Stimulated activated CD8-positive, alpha-beta memory T cell treated with anti-CD3 and anti-CD28 coated beads, Interleukin-4, amount 100 ng/mL, for 48 hours (primary cell): Measurements from ENCODE around the gene ACKR1.

Experiments
- DNase-seq: peaks from one replicate; pipeline ENCODE4 v3.0.0-alpha.2; 2020

ACKR1 gene

GRCh38 chr1:159223004-159223403 is 18.3 kb downstream of the ACKR1 start:
- no peak for DNase-seq

- DNase-seq = no peak
Observed at GRCh38 chr1:159228554-159228953, 23.9 kb downstream of the ACKR1 start.

DNA sequence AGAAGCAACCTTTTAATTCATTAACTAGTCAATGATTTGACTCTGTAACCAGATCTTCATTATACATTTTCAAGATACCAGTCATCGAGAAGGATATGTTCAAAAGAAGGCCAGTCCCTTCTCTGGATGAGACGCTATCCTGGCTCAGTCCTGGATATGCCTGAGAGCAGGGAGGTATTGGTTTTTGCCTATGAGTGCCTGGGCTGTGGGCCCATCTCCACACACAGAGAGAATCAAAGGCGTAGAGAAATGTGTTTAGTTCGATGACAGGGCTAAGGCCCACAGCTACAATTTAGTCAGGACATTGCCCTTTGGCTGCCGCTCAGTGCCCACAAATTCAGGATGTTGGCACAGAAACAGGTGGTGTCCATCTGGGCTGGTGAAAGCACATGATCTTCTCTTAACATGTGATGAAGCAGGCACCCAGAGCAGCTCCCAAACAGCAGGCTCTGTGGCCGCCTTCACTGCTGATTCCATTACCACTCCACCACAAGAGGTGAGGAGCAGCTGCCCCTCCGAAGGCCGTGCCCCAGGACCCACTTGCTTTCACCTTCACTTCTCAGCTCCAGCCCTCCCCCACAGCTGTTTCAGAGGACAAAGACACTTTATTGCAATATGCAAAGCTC is 24.7 kb downstream of the ACKR1 start:
- DNase-seq = no peak

GRCh38 chr1:159229896-159230295 is 25.2 kb downstream of the ACKR1 start:
- DNase-seq = no peak

DNA sequence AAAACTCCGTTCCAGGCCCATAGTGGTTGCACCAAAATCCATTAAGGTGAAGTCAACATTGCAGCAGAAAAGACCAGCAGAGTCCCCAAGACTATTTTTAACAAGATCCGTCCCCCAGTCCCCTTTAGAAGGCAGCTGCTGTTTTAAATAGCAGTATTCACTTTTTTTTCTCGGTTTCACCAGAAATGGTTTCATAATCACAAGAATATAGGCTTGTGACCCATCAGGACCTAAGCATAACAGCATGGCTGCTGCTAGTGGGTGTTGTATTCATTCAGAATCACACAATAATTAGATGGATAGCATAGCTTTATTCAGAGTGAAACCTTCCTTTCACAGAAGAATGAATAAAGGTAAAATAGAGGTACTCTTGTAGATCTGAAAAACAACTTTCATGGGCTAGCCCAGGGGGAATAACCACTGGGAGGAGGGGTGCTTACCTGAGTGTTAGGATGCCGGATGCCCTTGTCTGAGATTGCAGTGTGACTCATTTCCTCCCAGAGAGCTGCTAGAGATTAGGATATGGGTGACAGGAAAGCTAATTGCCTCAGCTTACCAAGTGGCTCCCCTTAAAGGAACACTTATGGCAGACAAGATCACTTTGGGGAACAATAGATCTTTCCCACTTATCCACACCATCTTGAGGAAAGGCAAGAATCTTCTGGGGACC is 35.0 kb downstream of the ACKR1 start:
- no peak for DNase-seq

DNA sequence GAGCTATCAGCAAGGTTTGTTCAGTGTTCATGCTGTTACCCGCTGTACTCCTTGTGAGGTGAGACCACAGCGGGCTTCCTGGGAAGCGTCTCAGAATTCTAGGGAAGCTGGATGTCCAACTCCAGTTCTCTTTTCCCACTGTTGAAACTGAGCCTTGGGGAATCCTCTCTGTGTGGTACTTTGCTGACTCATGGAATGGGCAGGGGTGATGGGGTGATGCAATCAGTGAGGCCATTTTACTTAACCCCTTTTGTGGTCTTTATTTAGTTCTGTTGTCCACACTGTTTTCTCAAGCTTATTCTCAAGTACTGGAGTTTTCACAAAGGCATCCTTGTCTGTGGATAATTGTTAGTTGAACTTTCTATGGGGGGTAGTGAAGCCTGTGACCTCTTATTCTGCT is 42.6 kb downstream of the ACKR1 start:
- DNase-seq = no peak

DNA sequence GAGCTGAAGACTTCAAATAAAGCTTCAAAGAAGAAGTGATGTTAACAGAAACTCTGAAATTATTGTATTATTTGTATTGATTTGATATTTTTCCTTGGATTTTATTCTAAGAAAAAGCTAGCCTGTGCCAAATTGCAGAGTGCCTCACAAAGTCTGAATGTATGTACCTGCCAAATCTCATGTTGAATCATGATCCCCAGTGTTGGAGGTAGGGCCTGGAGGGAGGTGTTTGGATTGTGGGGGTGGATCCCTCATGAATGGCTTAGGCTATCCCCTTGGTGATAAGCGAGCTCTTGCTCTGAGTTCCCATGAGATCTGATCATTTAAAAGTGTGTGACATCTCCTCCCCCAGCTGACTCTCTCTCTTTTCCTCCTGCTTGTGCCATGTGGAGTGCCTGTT is 43.6 kb downstream of the ACKR1 start:
- no peak for DNase-seq

DNA sequence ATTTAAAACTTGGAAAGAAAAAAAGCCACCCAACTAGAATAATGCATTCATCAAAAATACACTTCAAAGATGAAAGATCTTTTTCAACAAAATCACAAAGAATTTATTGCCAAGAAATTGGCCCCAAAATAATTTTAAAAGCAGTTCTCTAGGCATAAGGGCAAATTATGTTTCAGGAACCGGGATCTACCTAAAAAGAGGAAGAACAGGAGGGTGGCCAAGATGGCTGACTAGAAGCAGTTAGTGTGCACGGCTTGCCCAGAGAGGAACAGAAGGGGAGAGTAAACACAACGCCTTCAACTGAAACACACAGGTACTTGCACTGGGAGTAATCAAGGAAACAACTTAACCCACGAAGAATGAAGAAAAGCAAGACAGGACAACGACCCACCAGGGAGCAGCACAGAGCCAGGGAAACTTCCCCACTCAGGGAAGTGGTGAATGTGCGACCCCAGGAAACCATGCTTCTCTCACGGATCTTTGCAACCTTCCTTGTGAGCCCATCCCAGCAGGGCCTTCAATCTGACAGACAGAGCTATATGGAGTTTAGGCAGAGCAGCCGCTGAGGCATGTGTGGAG is 46.1 kb downstream of the ACKR1 start:
- no peak for DNase-seq
